H9 (cell line): ENCODE results near the gene DSE. TPM values are rescaled to one million over a fixed set of nuclear protein-coding genes. Genes with fewer than 3 reads are reported as not detected.

ENCODE experiments used
- DNase-seq: peaks from one replicate; pipeline ENCODE4 v3.0.0-alpha.2; 2017
- H2AFZ ChIP-seq: one replicate; pipeline ENCODE4 v1.6.1; 2013; ENCODE audit warnings: mild to moderate bottlenecking, low read length, control low read depth, moderate library complexity
- H2AK5ac ChIP-seq: 2 replicates; pipeline ENCODE4 v1.6.1; 2013; ENCODE audit warnings: low read length, control low read depth, mixed read lengths; ENCODE audit not compliant: insufficient read length
- H2BK120ac ChIP-seq: one replicate; pipeline ENCODE4 v1.6.1; 2013; ENCODE audit warnings: low read depth, mild to moderate bottlenecking, low read length, control low read depth, inconsistent platforms; ENCODE audit not compliant: poor library complexity, severe bottlenecking
- H2BK12ac ChIP-seq: 2 replicates; pipeline ENCODE4 v1.6.1; 2013; ENCODE audit warnings: low read length, control low read depth, mixed read lengths, low read depth; ENCODE audit not compliant: insufficient read length
- H2BK15ac ChIP-seq: 2 replicates; pipeline ENCODE4 v1.6.1; 2013; ENCODE audit warnings: low read depth, low read length, control low read depth
- H2BK20ac ChIP-seq: one replicate; pipeline ENCODE4 v1.6.1; 2013; ENCODE audit warnings: low read depth, mild to moderate bottlenecking, low read length, control low read depth, inconsistent platforms; ENCODE audit not compliant: poor library complexity, severe bottlenecking
- H2BK5ac ChIP-seq: 2 replicates; pipeline ENCODE4 v1.6.1; 2013; ENCODE audit warnings: low read length, control low read depth, mixed read lengths; ENCODE audit not compliant: insufficient read length
- H3K14ac ChIP-seq: 2 replicates; pipeline ENCODE4 v1.6.1; 2013; ENCODE audit warnings: low read length, control low read depth; ENCODE audit not compliant: insufficient read depth
- H3K18ac ChIP-seq: 2 replicates; pipeline ENCODE4 v1.6.1; 2013; ENCODE audit warnings: low read depth, mild to moderate bottlenecking, mixed read lengths, low read length, control low read depth; ENCODE audit not compliant: insufficient read length
- H3K23ac ChIP-seq: 2 replicates; pipeline ENCODE4 v1.6.1; 2013; ENCODE audit warnings: low read length, control low read depth, mixed read lengths, low read depth; ENCODE audit not compliant: insufficient read length
- H3K23me2 ChIP-seq: 2 replicates; pipeline ENCODE4 v1.6.1; 2013; ENCODE audit warnings: low read depth, mild to moderate bottlenecking, mixed read lengths, low read length, control low read depth; ENCODE audit not compliant: insufficient read length, poor library complexity, severe bottlenecking
- H3K27ac ChIP-seq: 2 replicates; pipeline ENCODE4 v1.5.1; 2013; ENCODE audit warnings: low read length, control low read depth, mixed read lengths, low read depth; ENCODE audit not compliant: insufficient read length
- H3K27me3 ChIP-seq: 2 replicates; pipeline ENCODE4 v1.6.1; 2013; ENCODE audit warnings: low read length, control low read depth, inconsistent platforms; ENCODE audit not compliant: insufficient read depth
- H3K4ac ChIP-seq: 2 replicates; pipeline ENCODE4 v1.6.1; 2013; ENCODE audit warnings: low read depth, mild to moderate bottlenecking, control low read depth, inconsistent platforms, low read length, moderate library complexity
- H3K4me1 ChIP-seq: 2 replicates; pipeline ENCODE4 v1.6.1; 2013; ENCODE audit warnings: low read length, control low read depth, inconsistent platforms; ENCODE audit not compliant: insufficient read depth
- H3K4me2 ChIP-seq: 2 replicates; pipeline ENCODE4 v1.6.1; 2013; ENCODE audit warnings: low read length, control low read depth, mixed read lengths; ENCODE audit not compliant: insufficient read length, insufficient read depth
- H3K56ac ChIP-seq: 2 replicates; pipeline ENCODE4 v1.6.1; 2013; ENCODE audit warnings: low read depth, mild to moderate bottlenecking, mixed read lengths, low read length, control low read depth; ENCODE audit not compliant: insufficient read length
- H3K79me1 ChIP-seq: 2 replicates; pipeline ENCODE4 v1.6.1; 2013; ENCODE audit warnings: low read depth, mild to moderate bottlenecking, moderate library complexity, low read length, control low read depth, inconsistent platforms; ENCODE audit not compliant: insufficient read depth, poor library complexity, severe bottlenecking
- H3K79me2 ChIP-seq: 2 replicates; pipeline ENCODE4 v1.6.1; 2013; ENCODE audit warnings: low read length, control low read depth, inconsistent platforms; ENCODE audit not compliant: insufficient read depth
- H3K9ac ChIP-seq: 2 replicates; pipeline ENCODE4 v1.6.1; 2013; ENCODE audit warnings: low read length, control low read depth, mixed read lengths; ENCODE audit not compliant: insufficient read length; ENCODE audit errors: extremely low read depth
- H3K9me3 ChIP-seq: one replicate; pipeline ENCODE4 v1.6.1; 2013; ENCODE audit warnings: low read depth, low read length, inconsistent platforms; ENCODE audit not compliant: control insufficient read depth
- H3T11ph ChIP-seq: one replicate; pipeline ENCODE4 v1.6.1; 2013; ENCODE audit warnings: mild to moderate bottlenecking, low read length, control low read depth, inconsistent platforms
- H4K20me1 ChIP-seq: one replicate; pipeline ENCODE4 v1.6.1; 2013; ENCODE audit not compliant: control insufficient read depth, insufficient read length, insufficient read depth
- H4K5ac ChIP-seq: 2 replicates; pipeline ENCODE4 v1.6.1; 2013; ENCODE audit warnings: low read depth, mild to moderate bottlenecking, mixed read lengths, low read length, control low read depth; ENCODE audit not compliant: insufficient read length
- H4K8ac ChIP-seq: replicated peaks from 2 replicates; pipeline ENCODE4 v1.6.1; 2013; ENCODE audit warnings: low read length, control low read depth, mixed read lengths, low read depth; ENCODE audit not compliant: insufficient read length
- H4K91ac ChIP-seq: 2 replicates; pipeline ENCODE4 v1.6.1; 2013; ENCODE audit warnings: low read depth, mild to moderate bottlenecking, moderate library complexity, mixed read lengths, low read length, control low read depth; ENCODE audit not compliant: insufficient read length
- H3K27ac Mint-ChIP-seq, 3 experiments: 2 replicates in 2 of 3; 3 replicates in 1 of 3; pipeline ENCODE4 v1.8.0; 2020 to 2021; ENCODE audit warnings: mixed read lengths in 3 of 3, mild to moderate bottlenecking in 1 of 3, moderate library complexity in 1 of 3
- H3K27me3 Mint-ChIP-seq: 2 replicates; pipeline ENCODE4 v1.8.0; 2021; ENCODE audit warnings: low read depth, mild to moderate bottlenecking, moderate library complexity, mixed read lengths
- H3K36me3 Mint-ChIP-seq, 3 experiments: 2 replicates in 2 of 3; 3 replicates in 1 of 3; pipeline ENCODE4 v1.8.0; 2020 to 2021; ENCODE audit warnings: low read depth in 3 of 3, mixed read lengths in 3 of 3; ENCODE audit not compliant: insufficient read depth in 1 of 3
- H3K4me1 Mint-ChIP-seq, 2 experiments: 2 replicates each; pipeline ENCODE4 v1.8.0; 2020; ENCODE audit warnings: mixed read lengths in 2 of 2
- H3K4me3 Mint-ChIP-seq, 2 experiments: 2 replicates in 1 of 2; 3 replicates in 1 of 2; pipeline ENCODE4 v1.8.0; 2020 to 2021; ENCODE audit warnings: mild to moderate bottlenecking in 2 of 2, mixed read lengths in 2 of 2, moderate library complexity in 1 of 2
- H3K9me3 Mint-ChIP-seq, 2 experiments: 2 replicates in 1 of 2; 3 replicates in 1 of 2; pipeline ENCODE4 v1.8.0; 2020; ENCODE audit warnings: mild to moderate bottlenecking in 2 of 2, mixed read lengths in 2 of 2, moderate library complexity in 1 of 2
- WGBS: extraction: QIAGEN DNeasy Blood & Tissue Kit; methylation state at CpG from one replicate; pipeline ENCODE4 v1.1.7; 2013; ENCODE audit warnings: missing lambda C conversion rate, low lambda C conversion rate, mixed read lengths; ENCODE audit not compliant: insufficient read length; ENCODE audit errors: extremely low coverage; 5-methylcytosine and 5-hydroxymethylcytosine counted together
- total RNA-seq: library from RNA; stranded (reverse); gene quantifications from 2 replicates; pipeline ENCODE4 v1.2.1, GENCODE V29; 2021
- TF ChIP-seq, protein P1 (sequence below): fragments of 200-600 bp; sonication (generic); conservative IDR thresholded peaks from 3 replicates; pipeline ENCODE4 v1.8.0; 2021; ENCODE audit warnings: antibody characterized with exemption, mild to moderate bottlenecking

Gene DSE
- total RNA-seq, 1 experiment from 2014 or later, result 45.6 TPM

DNA sequence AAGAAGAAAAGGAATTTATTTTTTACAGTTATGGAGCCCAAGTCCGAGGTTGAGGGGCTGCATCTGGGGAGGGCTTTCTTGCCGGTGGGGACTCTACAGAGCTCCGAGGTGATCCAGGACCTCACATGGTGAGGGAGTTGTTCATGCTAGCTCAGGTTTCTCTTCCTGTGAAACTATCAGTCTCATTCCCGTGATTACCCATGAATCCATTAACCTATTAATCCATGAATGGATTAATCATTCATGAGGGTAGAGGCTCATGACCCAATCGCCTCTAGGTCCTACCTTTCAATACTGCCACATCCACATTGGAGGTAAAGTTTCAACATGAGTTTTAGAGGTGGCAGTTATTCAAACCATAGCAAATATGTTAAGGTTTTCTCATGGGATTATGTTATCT lies 3.8 kb downstream of the DSE start:
- Histone ChIP-seq H3K4me2 (no peak overlapping the region), H2BK15ac (no peak overlapping the region), H3K27me3 (no peaks in the 10 kb centered on the region), H4K8ac (no peak overlapping the region), H4K5ac (no peak overlapping the region), H2BK5ac (no peak overlapping the region), H2AK5ac (no peak overlapping the region), H3K79me2 (peaks cover 8% of the 10 kb centered on the region; the same call in 1 of the 2 replicates), H3K18ac (no peak overlapping the region), H3T11ph (no peak overlapping the region), H3K9ac (no peak overlapping the region), H2BK120ac (no peak overlapping the region), H3K9me3 (no peaks in the 10 kb centered on the region), H3K56ac (no peak overlapping the region), H3K79me1 (peaks cover 3% of the 10 kb centered on the region), H3K4me1 (no peaks in the 10 kb centered on the region), H3K23me2 (peaks cover 7% of the 10 kb centered on the region), H4K91ac (no peak overlapping the region), H2AFZ (no peak overlapping the region), H2BK12ac (no peak overlapping the region), H2BK20ac (no peak overlapping the region), H3K27ac (no peak overlapping the region), H3K4ac (no peak overlapping the region), H4K20me1 (no peaks in the 10 kb centered on the region), H3K14ac (no peak overlapping the region), H3K23ac (no peak overlapping the region)
- H3K9me3 Mint-ChIP-seq, result no peaks in the 10 kb centered on the region
- no CpG with 5 or more reads among the region's 5 CpGs for WGBS
- H3K4me3 Mint-ChIP-seq, result no peak overlapping the region
- H3K27ac Mint-ChIP-seq, result no peak overlapping the region; a peak in 1 of 7 replicates
- H3K4me1 Mint-ChIP-seq, result peaks cover 25 to 29% of the 10 kb centered on the region in 2 experiments
- no peaks in the 10 kb centered on the region; the same call in 1 of the 2 replicates for H3K27me3 Mint-ChIP-seq
- no peak for DNase-seq
- TF ChIP-seq, protein P1, sequence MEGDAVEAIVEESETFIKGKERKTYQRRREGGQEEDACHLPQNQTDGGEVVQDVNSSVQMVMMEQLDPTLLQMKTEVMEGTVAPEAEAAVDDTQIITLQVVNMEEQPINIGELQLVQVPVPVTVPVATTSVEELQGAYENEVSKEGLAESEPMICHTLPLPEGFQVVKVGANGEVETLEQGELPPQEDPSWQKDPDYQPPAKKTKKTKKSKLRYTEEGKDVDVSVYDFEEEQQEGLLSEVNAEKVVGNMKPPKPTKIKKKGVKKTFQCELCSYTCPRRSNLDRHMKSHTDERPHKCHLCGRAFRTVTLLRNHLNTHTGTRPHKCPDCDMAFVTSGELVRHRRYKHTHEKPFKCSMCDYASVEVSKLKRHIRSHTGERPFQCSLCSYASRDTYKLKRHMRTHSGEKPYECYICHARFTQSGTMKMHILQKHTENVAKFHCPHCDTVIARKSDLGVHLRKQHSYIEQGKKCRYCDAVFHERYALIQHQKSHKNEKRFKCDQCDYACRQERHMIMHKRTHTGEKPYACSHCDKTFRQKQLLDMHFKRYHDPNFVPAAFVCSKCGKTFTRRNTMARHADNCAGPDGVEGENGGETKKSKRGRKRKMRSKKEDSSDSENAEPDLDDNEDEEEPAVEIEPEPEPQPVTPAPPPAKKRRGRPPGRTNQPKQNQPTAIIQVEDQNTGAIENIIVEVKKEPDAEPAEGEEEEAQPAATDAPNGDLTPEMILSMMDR, result no peak
- H3K36me3 Mint-ChIP-seq, result peaks cover 0 to 2% (median 0%) of the 10 kb centered on the region in 3 experiments; a peak in 1 of 7 replicates
